ENCODE results near the gene DRC1.

DRC1 gene

DNA sequence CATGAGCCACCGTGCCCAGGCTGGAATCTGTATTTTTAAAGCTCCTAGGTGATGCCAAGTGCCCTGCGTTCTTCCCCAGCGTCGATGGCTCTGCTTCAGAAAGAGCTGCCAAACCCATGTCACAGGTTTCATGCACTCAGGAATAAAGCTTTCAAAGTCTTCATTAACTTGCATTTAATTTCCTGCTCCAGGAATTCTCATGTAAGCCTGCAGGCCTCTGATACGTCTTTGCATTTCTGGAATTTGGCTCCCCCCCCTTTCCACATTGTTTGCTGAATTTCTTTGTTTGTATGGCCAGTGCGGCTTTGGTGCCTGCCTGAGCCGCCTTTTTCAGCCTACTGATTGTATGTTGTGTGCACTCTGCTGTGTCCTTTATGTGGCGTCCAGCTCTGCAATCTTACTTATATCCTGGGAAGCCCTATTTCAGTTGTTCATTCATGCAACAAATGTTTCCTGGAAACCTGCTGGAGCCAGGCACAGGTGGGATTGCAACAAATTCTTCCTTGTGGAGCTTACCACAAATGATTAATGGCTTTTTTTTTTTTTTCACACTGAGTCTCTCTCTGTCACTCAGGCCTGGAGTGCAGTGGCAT, 94.1 kb downstream of the DRC1 start:
- Histone ChIP-seq H3K9me3 (no peaks in the 10 kb centered on the region), H3K4me1 (ENCODE audit: control insufficient read depth in 1 of 2, insufficient read depth in 1 of 2, low read depth in 1 of 2, low read length in 1 of 2) (peaks cover 0 to 3% of the 10 kb centered on the region in 2 experiments), H3K4me3 (ENCODE audit: low read depth in 1 of 2, low read length in 1 of 2) (no peak overlapping the region), H3K27ac (no peak overlapping the region), H3K27me3 (peaks cover 13% of the 10 kb centered on the region), H3K36me3 (no peaks in the 10 kb centered on the region)
- TF ChIP-seq, protein P1, sequence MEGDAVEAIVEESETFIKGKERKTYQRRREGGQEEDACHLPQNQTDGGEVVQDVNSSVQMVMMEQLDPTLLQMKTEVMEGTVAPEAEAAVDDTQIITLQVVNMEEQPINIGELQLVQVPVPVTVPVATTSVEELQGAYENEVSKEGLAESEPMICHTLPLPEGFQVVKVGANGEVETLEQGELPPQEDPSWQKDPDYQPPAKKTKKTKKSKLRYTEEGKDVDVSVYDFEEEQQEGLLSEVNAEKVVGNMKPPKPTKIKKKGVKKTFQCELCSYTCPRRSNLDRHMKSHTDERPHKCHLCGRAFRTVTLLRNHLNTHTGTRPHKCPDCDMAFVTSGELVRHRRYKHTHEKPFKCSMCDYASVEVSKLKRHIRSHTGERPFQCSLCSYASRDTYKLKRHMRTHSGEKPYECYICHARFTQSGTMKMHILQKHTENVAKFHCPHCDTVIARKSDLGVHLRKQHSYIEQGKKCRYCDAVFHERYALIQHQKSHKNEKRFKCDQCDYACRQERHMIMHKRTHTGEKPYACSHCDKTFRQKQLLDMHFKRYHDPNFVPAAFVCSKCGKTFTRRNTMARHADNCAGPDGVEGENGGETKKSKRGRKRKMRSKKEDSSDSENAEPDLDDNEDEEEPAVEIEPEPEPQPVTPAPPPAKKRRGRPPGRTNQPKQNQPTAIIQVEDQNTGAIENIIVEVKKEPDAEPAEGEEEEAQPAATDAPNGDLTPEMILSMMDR (IDR thresholded peaks at IDR 0.05): no peak

DNA sequence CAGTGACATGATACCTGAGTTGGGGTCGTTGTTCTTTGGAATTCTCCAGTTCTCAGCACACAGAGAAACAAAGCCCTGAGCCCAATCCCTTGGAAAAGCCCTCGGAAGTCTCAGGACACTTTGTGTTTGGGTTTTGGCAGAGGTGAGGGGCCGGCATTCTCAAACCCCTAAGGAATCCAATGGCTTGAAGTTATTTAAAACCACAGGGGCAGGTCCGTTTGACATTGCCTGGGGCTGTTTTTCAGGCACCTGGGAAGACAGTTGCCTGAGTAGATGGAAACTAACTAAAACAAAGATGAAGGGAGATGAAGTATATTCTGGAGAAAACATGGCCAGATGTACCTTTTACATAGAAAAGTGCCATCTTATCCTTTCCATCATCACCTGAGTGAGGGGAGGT, 98.7 kb downstream of the DRC1 start:
- no peak overlapping the region for H3K4me3 ChIP-seq (ENCODE audit: low read depth in 1 of 2, low read length in 1 of 2)
- no peaks in the 10 kb centered on the region for H3K9me3 ChIP-seq
- H3K27me3 ChIP-seq: peaks cover 37% of the 10 kb centered on the region
- peaks cover 8 to 10% of the 10 kb centered on the region in 2 experiments for H3K4me1 ChIP-seq (ENCODE audit: control insufficient read depth in 1 of 2, insufficient read depth in 1 of 2, low read depth in 1 of 2, low read length in 1 of 2)
- H3K36me3 ChIP-seq: no peaks in the 10 kb centered on the region
- no peak overlapping the region for H3K27ac ChIP-seq
- TF ChIP-seq, protein P1 (IDR thresholded peaks at IDR 0.05): no peak

DNA sequence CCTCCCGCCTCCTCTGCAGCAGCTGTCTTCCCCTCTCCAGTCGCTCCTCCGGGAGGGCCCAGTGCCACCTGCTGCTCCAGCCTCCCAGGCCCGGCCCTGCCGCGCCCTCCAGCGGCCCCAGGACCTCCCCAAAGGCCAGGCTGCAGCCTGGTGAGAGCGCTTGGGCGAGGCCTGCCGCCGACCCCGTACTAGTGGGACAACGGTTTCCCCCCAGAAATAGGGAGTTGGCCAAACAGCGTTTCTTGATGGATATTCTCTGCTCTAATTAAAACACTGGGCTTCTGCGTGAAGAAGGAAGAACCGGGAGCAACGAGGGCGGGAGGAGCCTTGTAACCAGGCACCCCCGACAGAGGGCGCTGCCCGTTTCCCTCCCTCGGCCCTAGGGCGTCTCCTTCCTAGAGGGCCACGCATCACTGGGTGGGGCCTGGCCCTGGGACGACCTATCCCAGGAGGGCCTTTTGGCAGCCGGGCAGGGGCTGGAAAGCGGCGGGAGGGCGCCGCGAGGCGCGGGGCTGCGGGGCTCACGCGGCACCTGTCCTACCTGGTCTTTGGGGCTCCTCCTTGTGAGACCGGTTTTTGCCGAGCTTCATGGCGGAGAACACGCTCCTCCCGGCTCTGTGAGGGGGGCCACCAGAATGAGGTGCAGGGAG, 101.6 kb downstream of the DRC1 start:
- Histone ChIP-seq H3K4me3 (ENCODE audit: low read depth in 1 of 2, low read length in 1 of 2) (peak overlapping the region; percentile 33 to 51), H3K9me3 (no peaks in the 10 kb centered on the region), H3K27ac (no peak overlapping the region), H3K36me3 (no peaks in the 10 kb centered on the region), H3K4me1 (ENCODE audit: control insufficient read depth in 1 of 2, insufficient read depth in 1 of 2, low read depth in 1 of 2, low read length in 1 of 2) (peaks cover 8 to 10% of the 10 kb centered on the region in 2 experiments), H3K27me3 (peaks cover 31% of the 10 kb centered on the region)
- TF ChIP-seq, protein P1 (IDR thresholded peaks at IDR 0.05): peak; percentile 56

DNA sequence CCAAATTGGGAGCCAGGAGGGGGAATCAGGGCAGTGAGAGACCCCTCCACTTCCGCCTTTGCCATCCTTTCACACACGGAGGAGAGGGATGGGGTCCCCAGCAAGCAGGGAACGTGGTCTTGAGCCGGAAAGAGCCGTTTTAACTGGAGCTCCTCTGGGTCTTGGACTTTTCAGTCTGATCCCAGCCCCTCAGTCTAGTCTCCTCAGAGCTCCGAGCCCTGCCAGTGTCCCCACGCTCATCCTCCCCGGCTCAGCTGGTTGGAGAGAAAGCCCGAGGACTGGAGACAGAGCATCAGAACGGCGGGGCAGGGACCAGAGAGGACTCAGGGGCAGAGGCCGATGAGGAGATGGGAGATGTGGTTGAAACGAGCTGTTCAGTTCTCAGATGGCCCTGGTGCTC, 102.3 kb downstream of the DRC1 start:
- Histone ChIP-seq H3K27me3 (peaks cover 25% of the 10 kb centered on the region), H3K27ac (no peak overlapping the region), H3K36me3 (no peaks in the 10 kb centered on the region), H3K9me3 (no peaks in the 10 kb centered on the region), H3K4me3 (ENCODE audit: low read depth in 1 of 2, low read length in 1 of 2) (no peak overlapping the region), H3K4me1 (ENCODE audit: control insufficient read depth in 1 of 2, insufficient read depth in 1 of 2, low read depth in 1 of 2, low read length in 1 of 2) (peaks cover 8 to 10% of the 10 kb centered on the region in 2 experiments)
- TF ChIP-seq, protein P1 (IDR thresholded peaks at IDR 0.05): no peak

DNA sequence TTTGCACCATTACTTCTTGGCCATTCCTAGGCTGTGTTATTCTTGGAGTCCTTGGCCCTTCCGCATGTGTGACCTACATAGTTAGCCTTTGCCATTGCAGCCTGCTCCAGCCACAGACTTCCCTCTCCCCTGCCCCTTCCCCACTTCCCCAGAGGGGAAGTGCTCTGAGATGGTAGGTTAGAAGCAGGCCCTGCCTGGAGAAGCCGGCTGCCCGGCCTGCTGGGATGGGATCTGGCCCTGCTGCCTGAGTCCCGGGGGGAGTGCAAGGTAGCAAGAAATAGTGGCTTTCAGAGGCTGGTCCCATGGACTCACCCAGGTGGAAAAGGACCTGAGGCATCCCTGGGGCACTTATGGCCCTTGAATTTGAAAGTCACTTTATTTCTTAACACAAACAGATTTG, 104.6 kb downstream of the DRC1 start:
- Histone ChIP-seq H3K4me1 (ENCODE audit: control insufficient read depth in 1 of 2, insufficient read depth in 1 of 2, low read depth in 1 of 2, low read length in 1 of 2) (peaks cover 8 to 10% of the 10 kb centered on the region in 2 experiments), H3K36me3 (no peaks in the 10 kb centered on the region), H3K9me3 (no peaks in the 10 kb centered on the region), H3K4me3 (ENCODE audit: low read depth in 1 of 2, low read length in 1 of 2) (no peak overlapping the region), H3K27ac (no peak overlapping the region), H3K27me3 (peaks cover 24% of the 10 kb centered on the region)
- TF ChIP-seq, protein P1 (IDR thresholded peaks at IDR 0.05): no peak
